GM12801 (cell line): ENCODE measurements around the gene COX8C.

Experiments
- TF ChIP-seq, protein P1 (sequence below): IDR thresholded peaks from one replicate; pipeline ENCODE4 v1.5.1; 2011; ENCODE audit warnings: control low read depth; ENCODE audit not compliant: insufficient read length; ENCODE audit errors: extremely low read depth

The COX8C gene

DNA sequence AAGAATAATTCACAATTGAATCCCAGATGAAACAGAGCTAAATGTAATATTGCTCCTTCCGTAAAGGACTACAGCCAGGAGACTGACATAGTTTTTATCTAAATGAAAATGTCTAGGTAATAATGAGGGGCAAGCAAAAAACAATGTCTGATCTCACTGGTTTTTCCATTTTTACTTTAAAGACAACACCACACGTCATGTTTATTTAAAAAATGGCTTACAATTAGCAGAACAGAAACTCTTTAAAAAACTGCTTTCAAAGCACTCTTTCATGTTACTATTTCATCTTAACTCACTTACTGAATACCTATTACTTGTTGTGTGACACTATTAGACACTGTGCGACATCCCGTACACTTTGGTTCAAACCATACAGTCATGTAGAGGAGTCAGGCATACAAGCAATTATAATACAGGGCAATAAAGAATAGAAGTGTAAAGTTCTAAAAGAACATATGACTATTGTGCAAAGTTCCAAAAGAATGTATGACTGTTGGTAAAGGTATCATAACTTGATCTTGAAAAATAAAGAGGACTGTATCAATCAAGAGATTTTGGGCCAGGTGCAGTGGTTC is 23.3 kb upstream of the COX8C start:
- TF ChIP-seq, protein P1, sequence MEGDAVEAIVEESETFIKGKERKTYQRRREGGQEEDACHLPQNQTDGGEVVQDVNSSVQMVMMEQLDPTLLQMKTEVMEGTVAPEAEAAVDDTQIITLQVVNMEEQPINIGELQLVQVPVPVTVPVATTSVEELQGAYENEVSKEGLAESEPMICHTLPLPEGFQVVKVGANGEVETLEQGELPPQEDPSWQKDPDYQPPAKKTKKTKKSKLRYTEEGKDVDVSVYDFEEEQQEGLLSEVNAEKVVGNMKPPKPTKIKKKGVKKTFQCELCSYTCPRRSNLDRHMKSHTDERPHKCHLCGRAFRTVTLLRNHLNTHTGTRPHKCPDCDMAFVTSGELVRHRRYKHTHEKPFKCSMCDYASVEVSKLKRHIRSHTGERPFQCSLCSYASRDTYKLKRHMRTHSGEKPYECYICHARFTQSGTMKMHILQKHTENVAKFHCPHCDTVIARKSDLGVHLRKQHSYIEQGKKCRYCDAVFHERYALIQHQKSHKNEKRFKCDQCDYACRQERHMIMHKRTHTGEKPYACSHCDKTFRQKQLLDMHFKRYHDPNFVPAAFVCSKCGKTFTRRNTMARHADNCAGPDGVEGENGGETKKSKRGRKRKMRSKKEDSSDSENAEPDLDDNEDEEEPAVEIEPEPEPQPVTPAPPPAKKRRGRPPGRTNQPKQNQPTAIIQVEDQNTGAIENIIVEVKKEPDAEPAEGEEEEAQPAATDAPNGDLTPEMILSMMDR: no peak

DNA sequence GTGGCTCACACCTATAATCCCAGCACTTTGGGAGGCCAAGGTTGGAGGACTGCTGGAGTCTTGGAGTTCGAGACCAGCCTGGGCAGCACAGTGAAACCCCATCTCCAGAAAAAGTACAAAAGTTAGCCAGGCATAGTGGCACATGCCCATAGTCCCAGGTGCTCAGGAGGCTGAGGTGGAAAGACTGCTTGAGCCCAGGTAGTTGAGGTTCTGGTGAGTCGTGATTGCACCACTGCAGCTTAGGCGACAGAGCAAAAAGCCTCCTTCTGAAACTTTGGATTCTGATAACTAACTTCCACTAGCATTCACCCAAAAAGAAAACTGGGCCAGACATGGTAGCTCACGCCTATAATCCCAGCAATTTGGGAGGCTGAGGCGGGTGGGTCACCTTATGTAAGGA is 20.8 kb upstream of the COX8C start:
- TF ChIP-seq, protein P1: no peak

DNA sequence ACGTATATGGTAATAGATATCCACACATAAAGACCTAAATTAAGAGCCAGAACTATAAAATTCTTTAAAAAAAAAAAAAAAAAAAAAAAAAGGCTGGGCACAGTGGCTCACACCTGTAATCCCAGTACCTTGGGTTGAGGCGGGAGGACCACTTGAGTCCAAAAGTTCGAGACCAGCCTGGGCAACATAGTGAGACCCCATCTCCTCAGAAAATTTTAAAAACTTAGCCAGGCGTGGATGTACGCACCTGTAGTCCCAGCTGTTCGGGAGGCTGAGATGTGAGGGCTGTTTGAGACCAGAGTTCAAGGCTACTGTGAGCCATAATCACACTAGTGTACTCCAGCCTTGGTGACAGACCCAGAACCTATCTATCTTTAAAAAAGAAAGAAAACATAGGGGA is 18.4 kb upstream of the COX8C start:
- TF ChIP-seq, protein P1: no peak

DNA sequence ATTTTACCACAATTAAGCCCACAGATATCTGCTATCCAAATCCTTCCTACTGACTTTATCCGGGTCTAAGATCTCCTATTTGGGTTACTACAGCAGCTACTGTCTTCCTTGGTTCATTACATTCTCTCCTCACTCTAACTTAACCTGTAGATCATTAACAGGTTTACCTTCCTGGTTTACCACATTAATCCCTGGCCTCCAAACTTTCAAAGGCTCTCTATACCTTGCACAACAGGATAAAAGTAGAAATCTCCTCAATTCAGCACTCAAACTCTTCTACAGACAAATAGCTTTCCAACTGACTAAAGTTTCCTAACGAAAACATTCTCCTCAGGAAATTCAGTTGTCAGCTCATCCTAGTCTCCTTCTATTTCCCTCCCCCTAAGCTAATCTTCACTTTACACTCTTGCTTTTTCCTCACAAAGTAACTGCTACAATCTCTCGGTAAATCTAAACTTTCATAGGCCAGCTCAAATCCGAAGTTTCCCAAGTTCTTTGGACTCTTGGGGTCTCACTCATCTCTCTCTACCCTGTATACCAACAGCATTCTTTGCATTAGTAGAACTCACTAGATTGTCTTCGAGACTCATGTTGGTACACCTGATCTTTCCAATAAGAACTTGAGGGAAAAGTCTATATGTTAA is 16.9 kb upstream of the COX8C start:
- TF ChIP-seq, protein P1: no peak

DNA sequence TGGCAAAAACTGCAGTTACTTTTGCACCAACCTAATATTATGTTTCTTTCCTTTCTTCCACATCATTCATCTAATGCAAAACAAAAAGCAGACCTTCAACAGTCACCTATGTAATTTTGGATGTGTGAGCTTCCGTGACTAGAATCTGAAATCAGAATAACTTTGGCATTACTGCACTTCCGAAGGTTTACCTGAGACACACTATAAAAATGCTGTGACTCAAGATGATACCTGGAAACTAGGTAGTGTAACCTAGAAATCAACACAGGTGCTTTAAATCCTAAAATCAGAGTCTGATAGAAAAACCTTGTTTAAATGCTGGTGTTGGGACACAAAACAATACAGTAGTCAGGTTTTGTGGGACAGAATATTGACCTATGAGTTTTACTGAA is 16.4 kb upstream of the COX8C start:
- TF ChIP-seq, protein P1: no peak

DNA sequence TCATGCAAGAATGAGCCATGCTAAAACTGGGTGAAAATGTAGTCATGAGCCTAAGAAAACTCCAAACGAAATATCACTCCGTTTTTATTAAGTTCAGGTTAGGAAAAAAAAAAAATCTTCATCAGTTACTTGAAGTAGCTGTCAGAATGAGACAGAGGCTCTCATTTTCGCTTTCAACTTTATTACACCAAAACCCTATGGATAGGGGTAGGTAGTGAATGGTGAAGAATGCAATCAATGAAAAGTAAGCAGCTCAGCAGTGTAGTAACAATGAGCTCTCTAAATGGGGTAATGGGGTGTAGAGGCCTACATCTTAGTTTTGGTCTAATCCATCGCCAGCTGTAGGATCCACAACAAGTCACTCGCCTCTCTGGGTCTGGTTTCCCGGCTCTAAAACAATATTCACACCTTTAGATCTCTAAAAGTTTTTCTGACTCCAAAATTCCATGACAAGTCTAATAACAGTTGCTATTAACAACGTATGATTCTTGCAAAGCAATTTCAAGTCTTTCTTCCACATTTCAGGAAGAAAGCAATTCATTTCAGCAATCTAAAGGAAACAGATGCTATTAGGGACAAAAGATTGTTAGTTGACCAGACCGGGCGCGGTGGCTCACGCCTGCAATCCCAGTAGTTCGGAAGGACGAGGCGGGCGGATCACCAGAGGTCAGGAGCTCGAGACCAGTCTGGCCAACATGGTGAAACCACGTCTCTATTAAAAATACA is 15.8 kb upstream of the COX8C start:
- TF ChIP-seq, protein P1: no peak

DNA sequence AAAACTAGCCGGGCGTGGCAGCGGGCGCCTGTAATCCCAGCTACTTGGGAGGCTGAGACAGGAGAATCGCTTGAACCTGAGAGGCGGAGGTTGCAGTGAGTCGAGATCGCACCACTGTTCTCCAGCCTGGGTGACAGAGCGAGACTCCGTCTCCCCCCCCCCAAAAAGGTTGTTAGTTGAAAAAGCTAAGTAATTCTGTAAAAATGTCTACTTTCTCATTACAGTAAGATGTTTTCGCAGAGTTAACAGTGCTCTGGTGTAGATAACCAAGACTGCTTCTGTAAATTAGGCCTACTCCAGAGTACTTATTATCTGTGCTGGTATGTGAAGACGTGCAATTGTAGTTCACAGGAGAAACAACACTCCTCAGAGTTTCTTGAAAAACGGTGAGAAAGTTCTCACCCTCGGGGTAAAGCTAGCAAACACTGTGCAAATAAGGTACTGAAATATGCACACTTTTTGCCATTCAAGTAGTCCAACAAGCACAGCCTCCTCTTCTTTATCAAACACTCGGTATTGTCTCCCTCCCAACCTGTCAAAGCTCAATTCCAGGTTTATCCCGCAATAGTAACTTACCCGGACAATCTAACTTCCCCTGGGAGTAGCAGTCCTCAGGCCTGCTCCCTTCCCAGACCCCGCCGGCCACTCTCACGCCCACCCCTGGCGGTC is 15.1 kb upstream of the COX8C start:
- TF ChIP-seq, protein P1: no peak
